Esophagus mucosa (tissue), 1 donor: ENCODE results near the gene LSM6. TPM values are rescaled to one million over a fixed set of nuclear protein-coding genes. Genes with fewer than 3 reads are reported as not detected.

Source experiments
- total RNA-seq: library from RNA; stranded (reverse); gene quantifications from one replicate; pipeline ENCODE4 v1.2.4, GENCODE V29; 2023
- donor health status: DM: yes; HTN: yes; CAD: no.

Gene LSM6
- total RNA-seq, 1 donor from 2014 or later: 19.6 TPM

Other genes starting within 250 kb of the LSM6 start
- 4.9 TPM for gene ZNF827, start 236.9 kb upstream of the LSM6 start, total RNA-seq
- gene REELD1, start 38.8 kb downstream of the LSM6 start, total RNA-seq: not detected